Measurements from ENCODE around the gene CCDC28B. TPM values are rescaled to one million over a fixed set of nuclear protein-coding genes. Genes with fewer than 3 reads are reported as not detected.

Gene CCDC28B
- total and polyA plus RNA-seq, 2 donors (not counting 3 experiments of a cell fraction or from before 2014, with no cell fraction given), result 12.0 to 19.1 TPM

- FAIRE-seq, result no peak
- no peak overlapping the region for H3K9ac ChIP-seq (replicated peaks; ENCODE audit: extremely low read depth, insufficient read depth, low read length)
- no peak for DNase-seq (ENCODE audit: low read depth, low spot score)
- no TSS peak for BruUV-seq (replicated peaks)
- dilution Hi-C loops (cut with MboI; ENCODE audit: extremely low pct_ligation_motif_present, low sequenced_read_pairs) (no loop called here), intact Hi-C loops (cut with micrococcal nuclease) (no loop called here)
- CTCF ChIA-PET, result interaction anchor here (1.2 kb wide), 1 partner anchor 10 kb away, joined by 6 read pairs; no protein-coding TSS in a partner anchor
- H3K9me1 ChIP-seq (replicated peaks; ENCODE audit: control insufficient read depth, extremely low read depth, insufficient read depth, low read length), result no peaks in the 10 kb centered on the region
- no peak overlapping the region for H3K27ac ChIP-seq (ENCODE audit: insufficient read depth, low read depth, low read length)
- no peak for TF ChIP-seq POLR2A (IDR thresholded peaks at IDR 0.05; ENCODE audit: low read depth, low read length)
- no peak for TF ChIP-seq POLR2AphosphoS5 (IDR thresholded peaks at IDR 0.05; ENCODE audit: insufficient read depth, low read depth, low read length)
- POLR2A ChIA-PET, result interaction anchor here (0.7 kb wide), 1 partner anchor 14 kb away, joined by 3 read pairs; no protein-coding TSS in a partner anchor
- no peaks in the 10 kb centered on the region for H4K20me1 ChIP-seq (replicated peaks; ENCODE audit: control insufficient read depth, extremely low read depth, insufficient read depth, low read length)
- peak overlapping the region; percentile 96 for H3K4me2 ChIP-seq (ENCODE audit: insufficient read depth, low read length)
- peaks cover 12 to 18% of the 10 kb centered on the region in 2 experiments for H3K36me3 ChIP-seq (ENCODE audit: control insufficient read depth in 2 of 2, extremely low read depth in 1 of 2, insufficient read depth in 2 of 2, low read length in 2 of 2)
- H3K27me3 ChIP-seq (ENCODE audit: control insufficient read depth in 2 of 2, insufficient read depth in 2 of 2, low read length in 2 of 2), result no peaks in the 10 kb centered on the region
- no peak overlapping the region for H3K4me3 ChIP-seq (replicated peaks in 1 of 3; ENCODE audit: insufficient read depth in 1 of 3, low read depth in 1 of 3, low read length in 3 of 3)
- no peak overlapping the region for H2AFZ ChIP-seq (ENCODE audit: low read depth, low read length)
- H3K79me2 ChIP-seq (ENCODE audit: control insufficient read depth, insufficient read depth, low read length), result peaks cover 58% of the 10 kb centered on the region
- no peaks in the 10 kb centered on the region for H3K9me3 ChIP-seq (replicated peaks; ENCODE audit: control insufficient read depth, insufficient read depth, low read length)
- peaks cover 22% of the 10 kb centered on the region for H3K4me1 ChIP-seq (ENCODE audit: control insufficient read depth, extremely low read depth, insufficient read depth, low read length)
Measured at GRCh38 chr1:32182060-32182459, 18.3 kb upstream of the CCDC28B start.

- Histone ChIP-seq H2AFZ (ENCODE audit: low read depth, low read length) (no peak overlapping the region), H3K36me3 (ENCODE audit: control insufficient read depth in 2 of 2, extremely low read depth in 1 of 2, insufficient read depth in 2 of 2, low read length in 2 of 2) (peaks cover 23 to 25% of the 10 kb centered on the region in 2 experiments), H3K27me3 (ENCODE audit: control insufficient read depth in 2 of 2, insufficient read depth in 2 of 2, low read length in 2 of 2) (no peaks in the 10 kb centered on the region), H3K79me2 (ENCODE audit: control insufficient read depth, insufficient read depth, low read length) (peaks cover 65% of the 10 kb centered on the region), H3K4me1 (ENCODE audit: control insufficient read depth, extremely low read depth, insufficient read depth, low read length) (peaks cover 17% of the 10 kb centered on the region), H3K4me2 (ENCODE audit: insufficient read depth, low read length) (no peak overlapping the region), H3K9me1 (replicated peaks; ENCODE audit: control insufficient read depth, extremely low read depth, insufficient read depth, low read length) (no peaks in the 10 kb centered on the region), H3K9ac (replicated peaks; ENCODE audit: extremely low read depth, insufficient read depth, low read length) (no peak overlapping the region), H3K9me3 (replicated peaks; ENCODE audit: control insufficient read depth, insufficient read depth, low read length) (no peaks in the 10 kb centered on the region), H3K4me3 (replicated peaks in 1 of 3; ENCODE audit: insufficient read depth in 1 of 3, low read depth in 1 of 3, low read length in 3 of 3) (no peak overlapping the region), H4K20me1 (replicated peaks; ENCODE audit: control insufficient read depth, extremely low read depth, insufficient read depth, low read length) (no peaks in the 10 kb centered on the region), H3K27ac (ENCODE audit: insufficient read depth, low read depth, low read length) (no peak overlapping the region)
- no TSS peak for BruUV-seq (replicated peaks)
- DNase-seq (ENCODE audit: low read depth, low spot score) (no peak), FAIRE-seq (peak; percentile 28)
- dilution Hi-C loops (cut with MboI; ENCODE audit: extremely low pct_ligation_motif_present, low sequenced_read_pairs) (no loop called here), intact Hi-C loops (cut with micrococcal nuclease) (no loop called here)
- no peak for TF ChIP-seq MAX (IDR thresholded peaks at IDR 0.05; ENCODE audit: insufficient read depth, insufficient read length)
- TF ChIP-seq CTCF (IDR thresholded peaks at IDR 0.05; ENCODE audit: extremely low read depth in 1 of 2, insufficient read depth in 1 of 2, low read depth in 1 of 2, low read length in 2 of 2), result no peak
- TF ChIP-seq POLR2A (IDR thresholded peaks at IDR 0.05; ENCODE audit: low read depth, low read length), result no peak
- TF ChIP-seq JUN (IDR thresholded peaks at IDR 0.05; ENCODE audit: borderline replicate concordance, insufficient read depth, insufficient read length, low read depth), result no peak
- TF ChIP-seq MYC (IDR thresholded peaks at IDR 0.05; ENCODE audit: low read depth, low read length), result no peak
- no peak for TF ChIP-seq POLR2AphosphoS5 (IDR thresholded peaks at IDR 0.05; ENCODE audit: insufficient read depth, low read depth, low read length)
- TF ChIP-seq EZH2 (IDR thresholded peaks at IDR 0.05; ENCODE audit: borderline replicate concordance, low read depth, low read length, severe bottlenecking), result no peak
- no peak for TF ChIP-seq FOS (IDR thresholded peaks at IDR 0.05; ENCODE audit: borderline replicate concordance, insufficient read depth, low read length)
- no peak for TF ChIP-seq GATA2 (IDR thresholded peaks at IDR 0.05; ENCODE audit: insufficient read depth, insufficient read length, low read depth, low read length)
- ChIA-PET POLR2A (no interaction called here), CTCF (no interaction called here)
Measured at GRCh38 chr1:32184650-32185049, 15.7 kb upstream of the CCDC28B start.
